Subcutaneous adipose tissue (tissue), 4 donors: ENCODE data around the gene MEGF9. TPM values are rescaled to one million over a fixed set of nuclear protein-coding genes. Genes with fewer than 3 reads are reported as not detected.

Experiments
- CTCF ChIP-seq: fragments of 450-650 bp; IDR thresholded peaks from one replicate; pipeline ENCODE4 v1.5.1; 2016; ENCODE audit warnings: low read depth, mild to moderate bottlenecking, control low read depth, antibody characterized with exemption, moderate library complexity
- total RNA-seq, 4 donors: library from RNA; depleted of rRNA; stranded (reverse); fragments of >200 nt; gene quantifications; one replicate each; pipeline ENCODE4 v1.1.0, GENCODE V29; 2016

The MEGF9 gene
- total RNA-seq, 4 donors from 2014 or later, result 33.7 to 55.1 (median 41.8) TPM

DNA sequence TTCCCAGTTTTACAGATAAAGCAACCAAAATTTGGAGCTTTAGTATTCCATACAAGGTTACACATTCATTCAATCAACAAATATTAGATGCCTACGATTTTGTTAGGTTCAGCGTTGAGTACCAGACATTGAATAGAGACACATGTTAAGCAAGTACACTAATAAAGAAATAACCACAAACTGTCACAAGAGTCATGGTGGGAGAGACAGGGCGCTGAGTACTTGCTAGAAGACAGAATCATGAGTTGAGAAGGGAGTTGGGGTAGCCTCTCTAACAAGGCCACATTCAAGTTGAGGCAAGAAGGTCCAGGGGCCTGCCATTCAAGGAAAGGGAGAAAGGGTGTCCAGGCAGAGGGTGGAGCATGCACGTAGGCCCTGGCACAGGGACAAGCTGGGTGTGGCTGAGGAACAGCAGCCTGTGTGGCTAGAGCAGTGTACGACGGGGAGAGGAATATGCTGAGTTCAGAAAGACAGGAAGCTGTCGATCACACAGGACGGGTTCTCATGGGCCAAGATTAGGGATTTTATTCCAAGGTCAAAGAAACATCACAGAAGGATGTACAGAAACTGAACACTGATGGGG lies 151.3 kb downstream of the MEGF9 start:
- TF ChIP-seq CTCF, result no peak

GRCh38 chr9:120561709-120562108 lies 152.6 kb downstream of the MEGF9 start:
- TF ChIP-seq CTCF, result no peak

- no peak for TF ChIP-seq CTCF
Observed at GRCh38 chr9:120559546-120559945, 154.7 kb downstream of the MEGF9 start.

DNA sequence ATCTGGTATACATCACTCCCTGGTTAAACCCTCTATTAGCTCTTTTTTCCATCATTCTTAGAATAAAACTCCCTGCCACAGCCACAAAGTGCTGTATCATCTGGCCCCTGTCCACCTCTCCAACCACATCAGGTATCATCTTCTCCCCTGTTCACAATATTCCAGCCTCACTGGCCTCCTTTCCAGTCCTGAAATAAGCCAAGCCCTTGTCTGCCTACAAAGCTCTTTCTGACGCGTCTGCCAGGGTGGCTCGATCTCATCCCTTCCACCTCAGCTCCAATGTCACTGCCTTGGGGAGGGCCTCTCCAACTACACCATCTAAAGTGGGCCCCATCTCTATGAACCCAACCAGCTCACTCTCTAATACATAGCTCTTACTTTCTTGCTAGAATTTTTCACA lies 155.8 kb downstream of the MEGF9 start:
- TF ChIP-seq CTCF, result no peak

DNA sequence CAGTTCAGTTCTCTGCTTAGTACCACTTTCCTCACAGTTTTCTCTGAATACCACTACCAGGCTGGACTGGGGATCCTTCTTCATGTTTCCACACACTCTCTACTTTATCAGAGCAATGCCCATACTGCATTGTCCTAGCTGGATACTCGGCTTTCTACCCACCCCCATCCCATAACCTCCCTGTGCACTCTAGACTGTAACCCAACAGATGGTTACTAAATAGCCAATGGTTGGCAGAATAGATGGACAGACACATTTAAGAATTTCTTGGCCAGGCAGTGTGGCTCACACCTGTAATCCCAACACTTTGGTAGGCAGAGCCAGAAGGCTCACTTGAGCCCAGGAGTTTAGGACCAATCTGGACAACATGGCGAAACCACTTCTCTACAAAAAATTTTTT lies 157.1 kb downstream of the MEGF9 start:
- TF ChIP-seq CTCF, result no peak

GRCh38 chr9:120556775-120557174 lies 157.5 kb downstream of the MEGF9 start:
- TF ChIP-seq CTCF, result no peak

DNA sequence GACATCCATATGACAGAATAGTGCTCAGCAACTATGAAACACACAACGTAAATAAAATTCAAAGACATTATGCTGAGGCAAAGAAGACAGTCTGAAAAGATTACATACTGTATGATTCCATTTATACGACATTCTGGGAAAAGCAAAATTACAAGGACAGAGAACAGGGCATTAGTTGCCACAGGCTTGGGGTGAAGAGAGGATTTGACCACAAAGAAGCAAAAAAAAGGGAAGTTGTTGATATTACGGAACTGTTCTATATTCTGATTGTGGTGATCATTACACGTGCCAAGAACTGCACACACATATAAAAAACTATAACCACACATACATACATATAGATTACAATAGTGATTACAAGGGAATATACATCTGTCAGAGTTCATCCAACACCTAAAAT lies 158.4 kb downstream of the MEGF9 start:
- no peak for TF ChIP-seq CTCF

Other genes with a start within 250 kb of the MEGF9 start
- 10 to 100 TPM; 27.9 to 52.2 (median 38.2) TPM for gene CDK5RAP2, start 134.3 kb downstream of the MEGF9 start, total RNA-seq
- 10 to 100 TPM; 41.2 to 58.8 (median 44.3) TPM for gene FBXW2, start 78.9 kb upstream of the MEGF9 start, total RNA-seq
- gene PSMD5, start 128.5 kb upstream of the MEGF9 start, total RNA-seq, result 10 to 100 TPM; 45.7 to 77.3 (median 52.0) TPM
- gene PHF19, start 162.7 kb upstream of the MEGF9 start, total RNA-seq, result 10 to 100 TPM; 11.6 to 36.7 (median 17.3) TPM
- gene TRAF1, start 212.3 kb upstream of the MEGF9 start, total RNA-seq, result 10 to 100 TPM in 1 of 4 donors, 1 to 10 TPM in 3; 1.8 to 12.1 (median 5.7) TPM